CD4-positive, alpha-beta T cell treated with Interleukin-17A for 4 hours (primary cell): Measurements from ENCODE around the gene SLC44A3.

Experiments used
- DNase-seq: peaks from one replicate; pipeline ENCODE4 v3.0.0-alpha.2; 2020; ENCODE audit warnings: mixed read lengths

SLC44A3 gene

GRCh38 chr1:94819945-94820746 lies at the start of gene SLC44A3:
TSS of gene SLC44A3 (plus strand) at chr1:94820357. CDS start at chr1:94820452, 95 bp downstream.
- peak; percentile 5 for DNase-seq

GRCh38 chr1:94772230-94772641 lies 47.9 kb upstream of the SLC44A3 start:
- no peak for DNase-seq

- DNase-seq = no peak
Observed at GRCh38 chr1:94772845-94773244, 47.3 kb upstream of the SLC44A3 start.

- no peak for DNase-seq
Observed at GRCh38 chr1:94773296-94773809, 46.8 kb upstream of the SLC44A3 start.

- DNase-seq = no peak
Observed at GRCh38 chr1:94773931-94774422, 46.2 kb upstream of the SLC44A3 start.

GRCh38 chr1:94776474-94776873 lies 43.7 kb upstream of the SLC44A3 start:
- no peak for DNase-seq

- no peak for DNase-seq
Observed at GRCh38 chr1:94777281-94777680, 42.9 kb upstream of the SLC44A3 start.

- DNase-seq = no peak
Observed at GRCh38 chr1:94778808-94779207, 41.3 kb upstream of the SLC44A3 start.

- DNase-seq = no peak
Observed at GRCh38 chr1:94783342-94784189, 36.6 kb upstream of the SLC44A3 start.

GRCh38 chr1:94784190-94784515 lies 36.0 kb upstream of the SLC44A3 start:
- DNase-seq = no peak

- DNase-seq = no peak
Observed at GRCh38 chr1:94787691-94788090, 32.5 kb upstream of the SLC44A3 start.

GRCh38 chr1:94790246-94790645 lies 29.9 kb upstream of the SLC44A3 start:
- no peak for DNase-seq

- DNase-seq = no peak
Observed at GRCh38 chr1:94790670-94791069, 29.5 kb upstream of the SLC44A3 start.

- DNase-seq = no peak
Observed at GRCh38 chr1:94792473-94793295, 27.5 kb upstream of the SLC44A3 start.

GRCh38 chr1:94793296-94793656 lies 26.9 kb upstream of the SLC44A3 start:
- no peak for DNase-seq

- no peak for DNase-seq
Observed at GRCh38 chr1:94795434-94795833, 24.7 kb upstream of the SLC44A3 start.

GRCh38 chr1:94796266-94796665 lies 23.9 kb upstream of the SLC44A3 start:
- no peak for DNase-seq

- DNase-seq = no peak
Observed at GRCh38 chr1:94797291-94797690, 22.9 kb upstream of the SLC44A3 start.

GRCh38 chr1:94798054-94798453 lies 22.1 kb upstream of the SLC44A3 start:
- DNase-seq = no peak

GRCh38 chr1:94798462-94798861 lies 21.7 kb upstream of the SLC44A3 start:
- no peak for DNase-seq

- no peak for DNase-seq
Observed at GRCh38 chr1:94799206-94799605, 21.0 kb upstream of the SLC44A3 start.

- DNase-seq = no peak
Observed at GRCh38 chr1:94801919-94802546, 18.1 kb upstream of the SLC44A3 start.
